HG03460 (cell line): ENCODE measurements around the gene RPS19BP1.

ENCODE experiments used
- ATAC-seq: cut with Tn5 transposase; IDR thresholded peaks from one replicate; pipeline ENCODE4 v1.9.1; 2021; ENCODE audit not compliant: unreplicated experiment

Gene RPS19BP1

DNA sequence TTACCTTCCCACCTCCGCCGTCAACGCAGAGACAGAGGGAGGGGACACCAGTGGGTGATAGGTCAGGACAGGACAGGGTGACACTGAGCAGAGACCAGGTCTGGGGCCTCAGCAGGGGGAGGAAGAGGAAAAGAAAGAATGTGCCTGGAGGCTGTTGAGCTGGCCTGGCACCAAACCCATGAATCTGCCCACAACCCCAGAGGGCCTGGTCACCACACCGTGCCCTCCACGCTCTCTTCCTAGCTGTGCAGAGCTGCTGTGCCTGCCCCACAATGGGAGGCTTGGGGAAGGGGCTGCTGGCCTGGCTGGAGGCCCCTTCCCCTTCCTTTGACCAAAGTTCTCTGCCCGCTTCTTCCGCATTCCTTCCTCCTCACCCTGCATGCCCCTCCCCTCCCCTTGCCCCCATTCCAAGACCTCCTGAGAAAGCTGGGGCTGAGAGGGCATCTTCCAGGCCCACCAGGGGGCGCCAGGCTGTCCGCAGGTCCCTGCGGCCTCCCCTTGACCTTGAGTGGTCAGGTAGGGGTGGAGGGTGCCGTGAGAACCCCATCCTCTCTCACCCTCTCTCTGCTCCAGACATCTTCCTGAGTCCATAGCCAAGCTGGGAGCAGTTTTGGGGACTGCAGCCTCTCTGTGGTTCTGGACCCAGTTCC, 27.0 kb upstream of the RPS19BP1 start:
- ATAC-seq: no peak

DNA sequence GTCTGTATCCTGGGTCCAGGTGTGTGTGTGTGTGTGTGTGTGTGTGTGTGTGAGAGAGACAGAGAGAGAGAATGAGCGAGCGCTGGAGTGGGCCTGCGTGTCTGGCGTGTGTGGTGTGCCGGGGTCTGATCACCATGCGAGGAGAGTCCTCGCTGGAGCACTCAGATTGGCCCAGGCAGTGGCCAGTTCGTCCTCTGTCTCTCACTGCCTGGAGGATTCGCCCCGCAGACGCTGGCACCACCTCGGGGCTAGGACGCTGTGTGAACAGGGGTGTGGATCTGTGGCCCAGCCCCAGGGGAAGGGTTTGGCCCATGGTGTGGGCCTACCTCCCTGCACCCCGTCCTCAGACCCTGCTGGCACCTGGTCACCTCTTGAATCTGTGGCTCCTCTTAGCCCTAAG, 26.4 kb upstream of the RPS19BP1 start:
- ATAC-seq: no peak

DNA sequence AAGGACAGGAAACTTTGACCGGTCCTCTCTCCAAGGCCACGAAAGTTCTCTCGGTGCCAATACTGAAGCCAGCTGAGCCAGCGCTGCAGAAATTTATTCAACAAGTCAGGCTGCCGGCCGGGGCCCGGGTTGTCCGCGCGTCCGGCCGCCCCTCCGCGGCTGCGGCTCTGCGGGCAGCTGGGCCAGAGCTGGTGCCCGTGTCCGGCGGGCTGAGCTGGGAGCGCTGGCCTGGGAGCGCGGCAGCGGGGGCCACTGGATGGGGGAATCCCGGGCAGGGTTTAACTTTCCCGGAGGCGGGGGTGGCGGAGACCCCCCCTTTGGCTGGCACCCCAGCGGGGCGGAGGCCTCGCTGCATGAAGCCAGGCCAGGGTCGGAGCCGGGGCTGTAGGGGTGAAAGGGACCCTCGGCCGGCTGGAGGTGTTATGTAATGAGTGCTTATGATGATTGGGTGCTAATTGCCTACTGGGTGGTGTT, 25.7 kb upstream of the RPS19BP1 start:
- no peak for ATAC-seq

DNA sequence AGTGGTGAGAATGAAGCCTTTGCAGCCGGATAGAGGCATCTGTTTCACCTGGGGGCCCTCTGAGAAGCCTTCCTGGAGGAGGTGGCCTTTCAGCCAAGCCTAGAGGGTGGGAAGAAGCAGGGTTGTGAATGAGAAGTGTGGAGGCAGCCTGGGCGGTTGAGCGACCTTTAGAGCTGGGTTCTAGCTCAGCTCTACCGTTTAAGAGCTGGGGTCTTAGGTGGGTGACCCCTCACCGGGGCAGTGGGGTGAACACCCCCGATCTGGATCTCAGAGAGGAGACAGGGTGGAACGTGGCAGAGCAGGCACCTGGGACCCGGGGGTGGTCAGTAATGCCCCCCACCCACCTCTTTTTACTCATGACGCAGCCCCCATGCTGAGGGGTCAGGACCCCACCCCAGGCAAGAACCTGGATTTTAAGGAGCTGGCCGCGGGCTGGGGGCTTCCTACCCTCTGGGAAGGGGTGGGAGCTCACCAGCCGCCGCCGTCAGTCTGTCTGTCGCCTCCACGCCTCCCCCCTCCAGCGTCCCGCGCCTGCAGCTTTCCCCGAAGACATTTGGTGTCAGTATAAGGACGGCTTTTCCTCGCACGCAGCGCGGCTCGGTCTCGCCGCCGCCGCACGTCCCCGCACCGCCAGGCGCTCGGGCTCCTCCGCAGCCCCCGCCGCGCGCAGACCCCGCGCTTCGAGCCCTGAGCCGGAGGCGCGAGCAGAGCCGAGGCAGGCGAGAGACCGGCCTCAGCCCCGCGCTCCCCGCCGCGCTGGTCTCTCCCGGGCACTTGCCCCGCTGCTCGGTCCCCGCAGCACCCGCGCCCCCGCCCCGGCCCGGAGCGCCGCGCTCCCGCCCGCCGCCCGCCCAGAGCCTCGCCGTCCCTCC, 24.7 kb upstream of the RPS19BP1 start:
- no peak for ATAC-seq

DNA sequence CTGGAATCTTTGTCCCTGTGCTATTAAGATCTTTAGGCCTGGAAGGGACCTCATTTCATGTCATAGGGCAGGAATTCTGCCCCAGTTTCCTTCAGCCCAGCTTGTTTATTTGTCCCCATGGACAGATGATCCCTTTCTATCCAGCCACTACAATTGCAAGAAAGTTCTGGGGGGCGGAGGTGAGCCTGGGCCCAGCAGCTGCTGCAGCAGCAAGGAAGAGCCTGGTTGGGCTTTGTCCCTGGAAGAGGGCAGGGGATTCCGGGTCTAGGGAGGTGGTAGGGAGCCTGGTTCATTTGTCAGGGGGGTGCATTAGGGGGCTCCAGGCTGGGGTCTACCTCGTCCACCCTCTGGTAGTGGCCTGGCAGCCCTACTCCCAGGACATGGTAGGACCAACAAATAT, 21.6 kb upstream of the RPS19BP1 start:
- ATAC-seq: no peak

DNA sequence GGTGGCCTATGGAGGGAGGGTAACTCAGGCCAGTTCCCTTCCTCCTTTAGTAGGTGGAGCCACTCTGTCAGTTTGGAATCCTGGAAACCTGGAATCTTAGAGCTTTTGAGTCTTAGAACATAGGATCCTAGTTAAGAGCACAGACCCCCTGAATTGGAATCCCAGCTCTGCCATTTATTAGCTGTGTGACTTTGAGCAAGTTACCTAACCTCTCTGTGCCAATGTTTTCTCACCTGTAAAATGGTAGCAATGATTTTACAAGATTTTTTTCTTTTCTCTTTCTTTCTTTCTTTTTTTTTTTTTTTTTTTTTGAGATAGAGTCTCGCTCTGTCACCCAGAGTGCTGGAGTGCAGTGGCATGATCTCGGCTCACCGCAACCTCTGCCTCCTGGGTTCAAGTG, 20.9 kb upstream of the RPS19BP1 start:
- ATAC-seq: no peak

DNA sequence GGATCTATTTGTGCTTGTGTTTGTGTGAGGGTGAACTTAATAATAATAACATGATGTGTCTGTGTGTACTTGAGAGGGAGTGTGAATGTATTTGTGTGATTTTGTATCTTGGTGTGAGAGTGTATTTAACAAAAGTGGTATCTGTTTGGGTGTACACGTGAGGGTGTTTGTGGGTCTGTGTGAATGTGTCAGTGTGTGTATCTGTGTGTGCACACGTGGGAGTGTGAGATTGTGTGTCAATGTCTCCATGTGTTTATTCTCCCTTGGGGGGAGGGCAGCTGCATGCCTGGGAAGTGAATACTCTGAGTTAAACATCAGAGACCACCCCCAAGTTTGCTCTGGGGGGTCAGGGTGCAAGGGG, 15.0 kb upstream of the RPS19BP1 start:
- no peak for ATAC-seq

DNA sequence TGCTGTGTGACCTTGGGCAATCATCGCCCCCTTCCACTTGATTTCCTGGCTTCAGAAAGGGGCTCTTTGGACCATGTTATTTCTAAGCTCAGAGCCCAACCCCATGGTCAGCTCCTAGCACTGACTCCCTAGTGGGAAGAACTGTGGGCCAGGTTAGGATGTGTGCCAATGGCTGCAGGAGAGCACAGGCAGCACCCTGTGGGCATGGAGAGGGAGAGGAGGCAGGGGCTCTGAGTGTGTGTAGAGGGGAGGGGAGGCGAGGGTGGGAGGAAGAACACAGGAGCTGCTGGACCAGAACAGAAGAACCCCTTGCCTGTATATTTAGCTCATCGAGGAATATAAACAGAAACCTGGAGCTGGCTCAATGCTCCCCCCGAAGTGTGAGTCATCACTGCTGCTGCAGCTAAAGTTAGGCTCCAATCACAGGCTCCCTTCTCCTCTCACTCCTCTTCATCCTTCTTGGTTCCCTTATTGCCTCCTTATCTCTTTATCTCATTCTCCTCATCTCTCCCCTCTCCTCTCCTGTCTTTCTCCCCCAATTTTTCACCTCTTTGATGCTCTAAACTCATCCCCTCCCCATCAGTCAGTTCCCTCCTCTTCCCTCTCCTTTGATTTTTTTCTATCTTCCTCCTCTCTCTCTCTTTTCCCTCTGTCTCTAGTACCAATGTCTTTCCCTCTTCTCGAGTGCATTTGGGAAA, 14.5 kb upstream of the RPS19BP1 start:
- ATAC-seq: no peak

DNA sequence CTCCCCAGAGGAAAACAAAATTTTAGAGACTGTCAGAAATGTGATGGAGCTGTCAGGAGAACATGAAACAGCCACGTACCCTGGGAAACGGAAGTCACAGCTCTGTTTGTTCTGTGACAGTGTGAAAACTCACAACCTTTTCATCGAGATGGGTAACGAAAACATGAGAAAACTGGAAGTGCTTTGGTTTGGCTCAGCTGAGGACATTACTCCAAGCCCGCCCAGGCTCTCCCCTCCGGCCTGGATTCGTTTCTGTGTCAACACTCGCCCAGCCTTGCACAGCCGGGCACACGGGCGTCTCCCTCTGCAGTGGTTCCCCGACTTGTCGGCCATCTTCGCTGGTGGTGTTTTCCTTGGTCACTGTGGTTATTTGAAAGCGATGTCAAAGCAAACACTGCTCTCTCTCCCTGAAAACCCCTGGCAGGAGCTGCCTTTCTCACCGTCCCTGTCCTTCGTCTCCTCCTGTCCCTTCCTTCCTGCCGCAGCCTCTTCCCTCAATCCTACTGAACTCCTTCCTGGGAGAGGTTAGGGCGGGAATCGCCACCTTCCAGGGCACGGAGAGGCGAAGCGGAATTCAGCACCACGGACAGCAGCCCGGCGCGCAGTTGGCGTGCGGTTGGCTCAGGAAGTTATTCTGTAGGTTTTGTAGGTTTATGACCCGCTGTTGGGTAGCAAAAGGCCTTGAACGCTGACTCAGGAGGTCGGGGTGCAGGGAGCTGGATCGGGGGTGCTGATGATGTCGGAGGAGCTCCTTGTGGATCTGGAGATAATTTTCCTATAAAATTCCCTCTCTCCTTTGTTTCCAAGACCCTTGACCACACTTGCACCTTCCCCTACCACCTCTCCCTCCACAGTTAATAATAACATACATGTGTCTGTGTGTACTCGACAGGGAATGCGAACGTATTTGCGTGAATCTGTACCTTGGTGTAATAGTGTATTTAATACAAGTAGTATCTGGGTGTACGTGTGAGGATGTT, 13.1 kb upstream of the RPS19BP1 start:
- ATAC-seq: no peak

DNA sequence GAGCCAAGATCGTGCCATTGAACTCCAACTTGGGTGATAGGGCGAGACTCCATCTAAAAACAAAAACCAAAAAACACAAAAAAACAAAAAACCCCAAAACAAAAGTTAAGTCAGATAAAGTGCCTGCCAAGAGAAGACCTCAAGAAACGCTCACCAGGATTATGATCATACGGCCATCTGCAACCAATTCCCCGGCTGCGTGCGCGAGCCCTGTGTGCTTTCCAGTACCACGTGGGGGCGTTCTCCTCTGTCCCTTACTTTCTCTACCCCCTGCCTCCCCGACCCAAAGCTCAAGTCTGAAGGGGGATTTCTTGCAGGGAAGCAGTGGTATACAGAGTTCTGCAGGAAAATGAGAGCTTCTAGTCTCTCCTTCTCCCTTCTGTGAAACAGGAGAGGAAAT, 10.5 kb upstream of the RPS19BP1 start:
- no peak for ATAC-seq

DNA sequence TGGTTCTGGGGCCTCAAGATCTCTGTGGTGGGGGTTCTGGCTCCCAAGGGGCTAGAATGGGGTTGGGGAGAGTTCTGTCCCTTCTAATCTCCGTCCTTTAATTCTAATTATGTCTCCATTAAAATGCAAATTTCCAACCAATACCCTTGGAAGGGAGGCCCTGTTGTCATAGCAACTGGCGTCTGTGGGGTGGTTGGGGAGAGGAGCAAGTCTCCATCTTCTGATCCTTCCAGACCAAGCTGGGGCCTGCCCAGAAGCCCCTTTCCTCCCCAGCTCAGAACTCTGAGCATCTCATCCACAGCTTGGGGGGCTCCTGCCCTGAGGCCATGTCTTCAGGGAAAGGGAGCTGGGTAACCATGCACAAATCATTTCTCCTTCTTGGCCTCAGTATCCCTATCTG, 5.4 kb upstream of the RPS19BP1 start:
- ATAC-seq: no peak

DNA sequence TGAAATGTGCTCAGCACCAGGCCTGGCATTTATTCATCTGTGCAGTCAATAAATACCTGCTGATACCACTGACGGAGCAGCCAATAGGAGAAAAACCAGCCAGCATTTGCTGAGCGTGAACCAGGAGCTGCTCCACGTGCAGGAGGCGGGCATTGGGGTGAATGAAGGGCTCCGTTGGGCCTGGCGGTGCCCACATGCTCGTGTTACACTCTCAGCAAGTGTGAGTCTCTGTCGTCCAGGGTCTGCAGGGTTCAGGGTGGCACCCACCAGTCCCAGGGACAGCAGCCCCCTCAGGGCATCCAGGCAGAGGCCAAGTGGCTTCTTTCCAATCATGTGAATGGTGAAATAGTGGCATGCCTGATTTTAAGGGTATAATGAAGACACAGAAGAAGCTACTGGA, 4.2 kb upstream of the RPS19BP1 start:
- ATAC-seq: no peak

DNA sequence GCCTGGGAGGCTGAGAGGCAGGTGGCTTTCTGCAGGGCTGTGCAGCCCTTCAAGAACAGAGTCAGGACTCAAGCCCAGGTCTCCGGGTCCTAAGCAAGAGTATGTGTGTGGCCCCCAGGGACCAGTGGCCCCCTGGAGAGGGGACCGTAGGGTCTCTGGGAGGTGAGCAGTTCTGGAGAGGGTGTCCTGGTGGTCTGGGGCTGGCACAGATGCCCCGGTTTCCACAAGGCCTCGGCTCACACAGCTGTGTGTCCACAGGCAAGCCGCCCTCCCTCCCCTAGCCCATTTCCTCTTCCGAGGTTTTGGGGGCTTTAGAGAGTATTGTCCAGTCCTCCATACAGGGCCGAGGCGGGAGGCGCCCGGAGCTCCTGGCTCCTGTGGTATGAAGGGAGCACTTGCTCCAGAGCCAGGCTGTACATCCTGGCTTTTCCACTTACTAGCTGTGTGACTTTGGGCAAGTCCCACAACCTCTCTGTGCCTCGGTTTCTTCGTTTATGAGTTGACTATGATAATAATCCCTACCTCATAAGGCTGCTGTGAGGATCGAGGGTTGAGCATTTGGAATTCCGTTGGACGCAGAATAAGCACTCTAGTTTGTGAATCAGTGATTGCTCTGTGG, 3.4 kb upstream of the RPS19BP1 start:
- no peak for ATAC-seq

DNA sequence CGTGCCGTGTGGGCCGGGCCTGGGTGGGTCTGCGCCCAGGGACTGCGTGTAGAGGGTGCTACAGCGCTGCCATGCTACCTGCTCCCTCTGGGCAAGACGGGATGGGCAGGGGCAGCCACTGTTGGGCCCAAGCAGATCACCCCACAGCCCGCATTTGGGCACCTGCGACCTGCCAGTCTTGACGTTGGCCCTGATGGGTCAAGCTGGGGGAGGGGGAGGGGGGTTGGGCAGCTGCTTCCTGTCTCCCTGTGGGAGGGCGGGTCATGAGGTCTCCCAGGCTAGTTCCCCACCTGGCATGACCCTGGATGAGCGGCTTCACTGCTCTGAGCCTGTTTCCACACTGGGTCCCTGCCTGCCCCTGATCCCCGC, 2.8 kb upstream of the RPS19BP1 start:
- no peak for ATAC-seq

DNA sequence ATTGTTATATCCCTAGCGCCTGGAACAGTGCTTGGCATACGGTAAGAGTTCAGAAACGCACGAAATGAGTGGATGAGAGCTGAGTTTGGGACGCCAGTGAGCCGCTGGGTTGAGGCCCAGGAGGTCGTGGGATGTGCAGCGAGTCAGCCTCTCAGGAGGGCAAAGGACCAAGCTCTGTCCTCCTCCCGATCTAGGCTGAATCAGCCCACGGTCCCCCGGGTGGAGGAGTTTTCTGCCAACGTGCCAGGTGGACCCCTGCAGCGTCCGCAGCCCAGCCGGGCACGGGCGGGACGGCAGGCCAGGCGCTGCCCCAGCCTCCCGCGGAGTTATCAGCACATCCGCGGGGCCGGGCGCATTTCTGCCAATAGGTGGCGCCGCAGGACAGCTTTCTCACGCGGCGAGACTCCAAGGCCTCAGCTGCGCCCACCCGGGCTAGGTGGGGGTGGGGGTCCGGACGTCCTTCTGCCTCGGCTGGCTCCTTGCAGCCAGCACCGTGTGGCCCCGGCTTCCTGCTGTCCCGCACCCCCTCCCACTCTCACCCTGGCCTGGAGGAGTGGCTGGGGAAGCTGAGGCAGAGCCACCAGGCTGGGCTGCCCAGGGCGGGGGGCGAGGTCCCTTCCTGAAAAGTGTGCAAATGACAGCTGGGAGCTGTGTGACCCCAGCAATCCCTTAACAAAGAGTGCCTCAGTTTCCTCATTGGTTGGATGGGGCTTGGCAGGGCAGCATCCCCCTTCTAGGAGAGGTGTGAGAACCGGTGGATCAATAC, 2.2 kb upstream of the RPS19BP1 start:
- ATAC-seq: no peak

DNA sequence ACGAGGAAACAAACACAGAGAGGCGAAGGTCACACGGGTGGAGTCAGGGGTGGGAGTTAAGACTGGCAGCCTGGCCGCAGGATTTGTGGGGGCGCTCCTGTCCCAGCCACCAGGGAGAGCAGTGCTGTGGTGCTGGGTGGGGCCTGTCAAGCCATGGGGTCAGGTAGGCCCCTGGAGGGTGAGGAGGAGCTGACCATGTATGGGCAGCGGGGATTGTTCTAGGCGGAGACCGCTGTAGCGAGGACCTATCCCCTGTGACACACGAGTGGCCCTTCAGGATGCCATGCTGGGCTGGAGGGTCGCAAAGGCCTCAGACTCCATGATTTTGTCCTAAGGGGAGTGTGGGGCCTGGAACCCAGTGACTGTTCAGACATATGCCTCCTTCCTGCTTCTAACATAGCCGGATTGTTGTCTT, 1.6 kb upstream of the RPS19BP1 start:
- ATAC-seq: no peak

DNA sequence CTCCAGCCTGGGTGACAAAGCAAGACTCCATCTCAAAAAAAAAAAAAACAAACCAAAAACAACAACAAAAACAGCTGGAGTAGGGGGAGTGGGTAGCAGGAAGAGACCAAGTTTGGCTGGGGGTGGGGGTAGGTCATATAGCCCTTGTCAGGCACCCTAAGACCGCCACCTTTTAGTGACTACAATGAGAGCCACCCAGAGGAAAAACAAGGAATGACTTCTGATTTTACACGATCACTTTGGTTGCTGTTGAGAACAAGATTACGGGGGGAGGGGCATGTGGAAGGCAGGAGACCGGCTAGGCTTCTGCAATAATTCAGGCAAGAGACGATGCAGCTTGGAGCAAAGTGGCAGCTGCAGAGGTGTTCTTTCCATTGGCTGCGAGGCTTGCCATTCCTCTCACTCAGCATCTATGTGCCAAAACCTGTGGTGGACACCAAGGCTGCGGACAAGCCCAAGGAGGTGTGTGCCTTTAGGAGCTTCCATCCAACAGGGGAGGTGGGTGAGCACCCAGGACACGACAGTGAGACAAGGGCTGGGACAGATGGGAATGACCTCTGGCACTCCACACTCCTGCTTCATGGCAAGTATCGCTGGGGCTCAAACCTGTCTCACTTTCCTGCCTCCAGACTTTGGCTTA, 1.7 kb downstream of the RPS19BP1 start:
- no peak for ATAC-seq

DNA sequence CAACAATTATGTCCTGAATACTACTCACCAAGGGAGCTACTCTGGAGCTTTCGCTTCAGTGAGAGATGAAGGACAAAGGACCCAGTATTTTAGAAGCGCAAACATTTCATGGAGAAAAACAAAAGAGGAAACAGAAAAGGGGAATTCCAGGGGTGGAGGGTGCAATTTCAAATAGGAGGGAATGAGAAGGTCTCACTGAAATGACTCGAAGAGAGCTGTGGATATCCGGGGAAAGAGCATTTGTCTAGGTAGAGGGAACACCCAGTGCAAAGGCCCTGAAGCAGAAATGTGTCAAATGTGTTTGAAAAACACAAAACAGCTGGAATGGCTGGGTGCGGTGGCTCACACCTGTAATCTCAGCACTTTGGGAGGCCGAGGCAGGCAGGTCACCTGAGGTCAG, 2.4 kb downstream of the RPS19BP1 start:
- no peak for ATAC-seq

DNA sequence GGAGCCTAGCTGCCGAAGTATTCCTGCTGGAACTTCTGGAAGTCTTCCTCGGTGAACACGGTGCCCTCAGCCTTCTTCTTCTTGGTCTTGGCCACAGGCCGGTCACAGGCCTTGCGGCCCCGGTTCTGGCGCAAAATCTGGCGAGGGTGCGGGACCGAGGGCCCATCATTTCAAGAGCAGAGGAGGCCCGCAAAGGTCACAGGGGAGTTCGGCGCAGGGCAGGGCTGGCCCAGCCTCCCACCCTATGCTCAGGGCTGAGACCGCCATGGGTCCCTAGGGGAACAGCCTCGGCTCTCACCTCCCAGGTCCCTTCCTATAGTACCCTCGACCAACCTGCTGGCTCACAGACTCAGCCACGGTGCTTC, 3.1 kb downstream of the RPS19BP1 start:
- ATAC-seq: no peak
